HG03064 (cell line): Measurements from ENCODE around the gene REXO4.
"Not testable (repeated sequence)": the region's sequence is repeated elsewhere in the genome, so short reads cannot be mapped to it uniquely, and the experiment has no call there.

ENCODE experiments used
- ATAC-seq: cut with Tn5 transposase; IDR thresholded peaks from one replicate; pipeline ENCODE4 v1.9.1; 2021; ENCODE audit warnings: low read depth; ENCODE audit not compliant: unreplicated experiment

Gene REXO4

DNA sequence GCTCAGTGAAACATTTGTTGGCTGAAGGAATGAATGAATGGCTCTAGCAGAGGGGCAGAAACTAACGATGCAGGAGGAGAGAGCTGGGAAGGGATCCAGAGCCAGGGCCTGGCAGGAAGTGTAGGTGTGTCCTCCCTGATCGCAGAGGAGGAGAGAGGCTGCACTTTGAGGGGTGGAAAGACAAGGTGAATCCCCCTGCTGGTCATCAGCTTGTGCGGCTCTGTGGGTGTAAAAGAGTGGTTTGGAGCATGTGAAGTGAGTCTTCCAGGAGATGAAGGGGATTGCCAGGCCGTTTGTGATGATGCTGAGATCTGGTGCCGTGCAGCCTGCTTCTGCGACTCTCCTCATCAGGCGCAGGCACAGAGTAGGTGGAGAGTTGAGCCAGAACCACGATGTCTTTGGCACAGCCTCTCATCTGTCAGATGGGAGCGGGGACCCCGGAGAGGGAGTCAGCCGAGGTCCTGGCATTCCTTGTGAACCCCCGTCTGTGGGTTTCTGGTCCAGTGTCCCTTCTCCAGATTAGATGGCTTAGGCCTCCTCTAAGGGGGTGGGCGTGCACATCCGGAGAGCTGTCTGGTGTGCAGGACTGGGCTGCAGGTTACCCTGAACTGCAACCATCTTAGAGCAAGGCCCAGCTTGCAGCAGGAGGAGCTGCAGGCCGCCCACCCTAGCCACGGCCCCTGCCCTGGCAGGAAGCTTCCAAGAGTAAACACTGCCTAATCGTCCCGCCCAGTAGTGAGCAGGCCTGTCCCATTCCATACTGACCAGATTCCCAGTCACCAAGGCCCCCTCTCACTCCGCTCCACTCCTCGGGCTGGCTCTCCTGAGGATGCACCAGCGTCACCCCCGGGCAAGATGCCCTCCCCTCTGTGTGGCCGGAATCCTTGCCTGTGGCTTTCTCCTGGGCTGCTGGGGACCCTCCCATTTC lies 4.1 kb upstream of the REXO4 start, which contains the start of gene ADAMTS13:
ADAMTS13 (plus strand) TSS at position 753 of the 928 bp plus-strand sequence; CDS start at position 830, 77 bp downstream.
- ATAC-seq: no peak

- no peak for ATAC-seq
Measured at GRCh38 chr9:133420392-133420827, 2.6 kb upstream of the REXO4 start.

DNA sequence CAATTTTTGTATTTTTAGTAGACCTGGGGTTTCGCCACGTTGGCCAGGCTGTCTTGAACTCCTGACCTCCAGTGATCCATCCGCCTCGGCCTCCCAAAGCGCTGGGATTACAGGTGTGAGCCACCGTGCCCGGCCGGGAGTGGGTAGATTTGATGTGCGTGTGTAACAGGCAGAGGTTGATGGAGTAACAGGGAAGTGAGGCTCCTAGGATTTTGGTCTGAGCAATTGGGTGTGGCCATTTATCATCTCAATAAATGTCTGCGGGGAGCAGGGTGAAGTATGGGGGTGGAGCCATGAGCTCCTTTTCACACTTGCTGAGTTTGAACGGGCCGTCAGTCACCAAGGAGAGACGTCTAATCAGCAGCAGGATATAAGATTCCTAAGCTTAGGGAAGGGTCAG lies 1.2 kb upstream of the REXO4 start:
- no peak for ATAC-seq

DNA sequence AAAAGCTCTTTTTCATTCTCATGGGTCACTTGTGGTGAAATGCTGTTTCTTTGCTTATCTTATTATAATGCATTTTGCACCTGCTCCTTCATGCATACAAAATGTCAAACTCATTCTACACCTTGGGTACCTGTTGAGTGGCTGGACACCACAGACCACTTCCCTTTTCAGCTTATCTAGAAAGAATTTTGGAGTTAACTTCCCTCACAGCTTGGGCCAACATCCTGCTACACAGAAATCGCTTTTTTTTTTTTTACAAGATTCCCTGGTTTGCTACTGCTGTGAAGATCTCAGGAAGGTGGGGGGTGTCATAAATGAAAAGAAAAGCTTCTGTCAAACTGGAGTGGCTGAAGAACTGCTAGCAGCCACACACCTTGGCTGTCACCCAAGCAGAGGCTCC lies 2.6 kb downstream of the REXO4 start:
- ATAC-seq: no peak

- no peak for ATAC-seq
Measured at GRCh38 chr9:133408042-133408441, 9.8 kb downstream of the REXO4 start.

GRCh38 chr9:133406480-133407307 lies 11.1 kb downstream of the REXO4 start:
- ATAC-seq: no peak

DNA sequence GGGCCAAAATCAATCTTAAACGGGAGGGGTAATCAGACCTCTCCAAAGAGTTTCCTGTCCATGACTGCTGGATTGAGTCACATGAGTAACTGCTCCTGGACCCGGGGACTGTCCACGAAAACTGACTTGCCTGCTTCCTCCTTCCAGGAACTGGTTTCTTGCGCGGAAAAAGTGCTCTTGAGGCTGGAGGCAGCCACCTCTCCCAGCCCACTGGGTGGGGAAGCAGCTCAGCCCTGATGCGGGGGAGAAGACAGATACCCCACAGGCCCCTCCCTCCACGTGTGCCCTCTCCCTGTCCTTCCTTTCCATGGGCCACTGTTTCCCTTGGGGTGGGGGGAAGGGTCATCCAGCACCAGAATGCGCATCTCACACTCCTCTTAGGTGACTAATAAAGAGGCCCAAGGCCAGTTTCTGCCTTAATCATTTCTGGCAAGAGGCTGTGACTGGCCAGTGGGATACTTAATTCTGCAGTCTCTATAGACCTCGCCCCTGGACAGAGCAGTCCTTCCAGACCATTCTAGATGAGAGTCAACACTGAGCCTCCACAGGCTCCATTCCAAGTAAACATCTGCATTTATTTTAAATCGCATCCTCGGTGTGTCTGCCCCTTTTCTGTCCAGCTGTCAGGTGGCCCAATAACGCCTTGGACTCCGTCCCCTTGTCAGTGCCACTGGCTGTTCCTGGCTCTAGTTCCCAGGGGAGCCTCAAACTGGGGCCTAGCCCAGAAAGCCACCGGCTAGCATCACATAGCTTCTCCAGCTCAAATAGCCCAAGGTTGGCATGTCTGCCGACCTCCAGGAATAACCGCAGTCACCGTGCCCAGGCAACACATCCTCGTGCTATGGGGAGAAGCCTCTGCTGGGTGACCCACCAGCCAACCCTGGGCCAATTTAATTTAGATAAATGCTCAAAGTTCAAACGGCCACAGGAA lies 12.0 kb downstream of the REXO4 start:
- no peak for ATAC-seq

DNA sequence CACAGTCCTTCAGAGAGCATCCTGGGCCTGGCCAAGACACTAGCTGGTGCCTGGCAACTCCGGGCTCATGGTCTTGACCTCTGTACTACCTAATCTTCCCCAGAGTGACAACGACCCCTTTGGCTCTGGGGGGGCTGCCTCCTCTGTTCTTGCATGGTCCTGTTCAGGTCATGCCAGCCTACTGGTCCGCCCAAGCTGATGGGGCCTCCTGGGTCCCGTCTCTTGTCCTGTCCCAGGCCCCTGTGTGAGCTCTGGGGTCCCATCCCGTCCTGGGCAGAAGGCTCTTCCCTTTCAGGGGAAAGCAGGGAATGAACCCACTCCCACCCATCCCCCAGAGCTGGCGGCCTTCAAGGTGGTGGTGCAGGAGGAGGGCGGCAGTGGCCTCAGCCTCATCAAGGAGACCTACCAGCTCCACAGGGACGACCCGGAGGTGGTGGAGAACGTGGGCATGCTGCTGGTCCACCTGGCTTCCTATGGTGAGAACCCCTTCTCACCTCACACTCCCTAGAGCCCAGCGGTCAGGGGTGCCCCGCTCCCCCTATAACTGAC lies 13.3 kb downstream of the REXO4 start:
- no peak for ATAC-seq

DNA sequence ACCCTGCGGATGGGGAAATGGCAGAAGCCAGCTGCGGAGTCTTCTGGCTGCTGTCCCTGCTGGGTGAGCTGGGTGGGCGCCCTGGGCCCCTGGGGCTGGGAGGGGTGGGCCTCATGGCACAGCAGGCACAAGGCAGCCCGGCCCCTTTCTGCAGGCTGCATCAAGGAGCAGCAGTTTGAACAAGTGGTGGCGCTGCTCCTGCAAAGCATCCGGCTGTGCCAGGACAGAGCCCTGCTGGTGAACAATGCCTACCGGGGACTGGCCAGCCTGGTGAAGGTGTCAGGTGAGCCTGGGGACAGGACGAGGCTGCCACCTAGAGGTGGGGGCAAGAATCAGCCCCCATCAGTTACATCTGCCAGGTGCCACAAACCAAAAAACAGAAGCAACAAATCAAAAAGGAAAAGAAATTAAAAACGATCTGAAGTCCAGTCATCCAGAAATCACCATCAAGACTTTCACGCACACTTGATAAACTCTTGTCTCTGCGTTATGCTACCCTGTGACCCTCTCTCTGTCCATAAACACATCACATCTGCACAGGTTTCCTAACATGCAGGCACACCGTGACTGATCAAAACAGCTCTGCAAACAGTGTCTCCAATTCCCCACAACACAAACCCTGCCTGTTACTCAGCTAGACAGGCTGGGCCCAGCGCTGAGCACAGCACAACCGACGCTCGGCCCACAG lies 13.9 kb downstream of the REXO4 start:
- no peak for ATAC-seq

DNA sequence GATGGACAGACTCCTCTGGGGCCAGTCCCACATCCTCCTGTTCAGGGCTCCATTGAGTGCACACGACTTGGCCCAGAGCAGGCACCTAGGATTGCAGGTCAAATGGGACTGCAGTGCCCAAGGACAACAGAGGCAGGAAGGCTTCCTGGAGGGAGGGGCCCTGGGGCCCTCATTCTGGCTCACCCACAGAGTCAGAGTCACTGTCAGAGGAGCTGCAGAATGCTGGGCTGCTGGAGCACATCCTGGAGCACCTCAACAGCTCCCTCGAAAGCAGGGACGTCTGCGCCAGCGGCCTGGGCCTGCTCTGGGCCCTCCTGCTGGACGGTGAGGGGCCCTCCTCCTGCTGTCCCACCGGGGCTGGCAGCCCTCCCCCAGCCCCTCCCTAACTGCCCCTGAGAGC lies 15.1 kb downstream of the REXO4 start:
- no peak for ATAC-seq

DNA sequence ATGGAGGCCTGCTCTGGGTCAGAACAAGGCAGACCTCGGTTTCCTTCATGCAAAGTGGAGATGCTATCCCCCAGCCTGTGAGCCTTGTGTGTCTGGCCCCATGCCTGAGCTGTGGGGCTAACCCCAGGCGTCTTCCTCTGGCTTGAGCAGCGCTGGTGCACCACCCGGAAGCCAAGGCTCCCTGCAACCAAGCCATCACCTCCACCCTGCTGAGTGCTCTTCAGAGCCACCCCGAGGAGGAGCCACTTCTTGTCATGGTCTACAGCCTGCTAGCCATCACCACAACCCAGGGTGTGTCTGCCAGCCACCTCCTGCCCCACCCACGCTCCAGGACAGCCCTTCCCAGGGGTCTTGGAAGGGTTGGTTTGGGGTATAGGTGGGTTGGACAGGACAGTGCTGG lies 16.2 kb downstream of the REXO4 start:
- no peak for ATAC-seq

- ATAC-seq: no peak
Measured at GRCh38 chr9:133400292-133400691, 17.5 kb downstream of the REXO4 start.

- no peak for ATAC-seq
Measured at GRCh38 chr9:133397895-133398294, 19.9 kb downstream of the REXO4 start.

DNA sequence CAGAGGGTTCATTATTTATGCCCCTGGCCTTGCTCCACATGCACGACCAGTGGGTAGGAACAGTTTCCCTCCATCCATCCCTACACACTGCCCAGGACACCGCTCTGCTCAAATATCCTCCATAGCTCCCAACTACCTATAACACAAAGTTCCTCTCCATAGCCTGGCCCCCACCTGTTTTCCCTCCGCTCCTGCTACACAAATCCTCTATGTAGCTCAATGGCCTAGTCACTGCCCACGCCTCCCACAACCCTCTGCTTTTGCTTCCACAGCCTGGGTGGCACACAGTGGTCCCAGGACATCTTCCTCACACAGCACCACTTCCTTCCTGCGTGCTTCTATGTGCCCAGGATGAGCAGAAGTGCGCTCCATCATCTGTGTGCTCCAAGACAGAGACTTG lies 20.4 kb downstream of the REXO4 start:
- ATAC-seq: no peak

- no peak for ATAC-seq
Measured at GRCh38 chr9:133396952-133397351, 20.9 kb downstream of the REXO4 start.

DNA sequence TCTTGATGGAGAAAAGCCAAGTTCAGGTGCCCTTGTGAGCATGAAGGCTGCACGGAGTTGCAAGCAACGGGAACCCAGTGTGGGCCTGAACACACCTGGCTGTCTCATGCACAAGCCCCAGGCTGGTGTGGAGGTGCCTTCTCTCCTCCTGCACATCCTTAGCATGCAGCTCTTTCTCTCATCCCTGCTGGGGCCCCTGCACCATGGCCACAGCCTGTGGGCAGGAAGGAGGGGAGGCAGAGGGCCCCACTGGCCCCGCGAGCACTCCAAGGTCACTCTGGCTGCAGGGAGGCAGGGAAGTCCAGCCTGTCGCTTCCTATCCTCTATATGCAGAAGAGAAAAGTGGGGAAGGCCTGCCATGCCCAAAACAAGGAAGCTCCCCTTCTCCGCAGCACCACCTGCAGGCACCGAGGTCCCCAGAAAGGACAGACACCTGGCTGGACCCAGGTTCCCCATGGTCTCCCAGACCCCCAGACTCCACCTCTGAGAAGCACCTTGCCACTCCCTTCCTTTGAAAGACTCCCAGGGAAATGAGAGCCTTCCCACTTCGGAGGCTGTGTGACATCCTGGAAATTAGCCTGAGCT lies 23.0 kb downstream of the REXO4 start:
- ATAC-seq: no peak

DNA sequence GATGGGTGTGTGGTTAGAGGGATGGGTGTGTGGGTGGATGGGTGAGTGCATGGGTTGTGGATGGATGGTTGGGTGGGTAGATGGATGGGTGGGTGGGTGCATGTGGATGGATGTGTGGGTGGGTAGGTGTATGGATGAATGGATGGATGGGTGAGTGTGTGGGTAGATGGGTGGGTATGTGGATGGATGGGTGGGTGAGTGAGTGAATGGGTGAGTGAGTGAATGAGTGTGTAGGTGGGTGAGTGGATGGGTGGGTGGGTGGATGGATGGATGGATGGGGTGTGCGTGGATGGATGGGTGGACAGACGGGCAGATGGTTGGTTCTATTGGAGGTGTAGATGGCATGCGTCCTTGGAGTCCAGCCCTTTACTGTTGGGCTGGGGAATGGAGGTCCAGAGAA lies 24.4 kb downstream of the REXO4 start:
- no peak for ATAC-seq

DNA sequence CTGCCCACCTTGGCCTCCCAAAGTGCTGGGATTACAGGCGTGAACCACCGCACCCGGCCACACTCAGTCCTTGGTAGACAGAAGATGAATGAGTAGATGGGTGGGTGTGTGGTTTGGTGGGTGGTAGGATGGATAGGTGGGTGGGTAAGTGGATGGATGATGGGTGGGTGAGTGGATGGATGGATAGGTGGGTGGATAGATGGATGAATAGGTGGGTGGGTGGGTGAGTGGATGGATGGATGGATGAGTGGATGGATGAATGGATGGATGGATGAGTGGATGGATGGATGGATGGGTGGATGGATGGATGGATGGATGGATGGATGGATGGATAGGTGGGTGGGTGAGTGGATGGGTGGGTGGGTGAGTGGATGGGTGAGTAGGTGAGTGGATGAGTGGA lies 25.5 kb downstream of the REXO4 start:
- ATAC-seq: not testable (repeated sequence)

DNA sequence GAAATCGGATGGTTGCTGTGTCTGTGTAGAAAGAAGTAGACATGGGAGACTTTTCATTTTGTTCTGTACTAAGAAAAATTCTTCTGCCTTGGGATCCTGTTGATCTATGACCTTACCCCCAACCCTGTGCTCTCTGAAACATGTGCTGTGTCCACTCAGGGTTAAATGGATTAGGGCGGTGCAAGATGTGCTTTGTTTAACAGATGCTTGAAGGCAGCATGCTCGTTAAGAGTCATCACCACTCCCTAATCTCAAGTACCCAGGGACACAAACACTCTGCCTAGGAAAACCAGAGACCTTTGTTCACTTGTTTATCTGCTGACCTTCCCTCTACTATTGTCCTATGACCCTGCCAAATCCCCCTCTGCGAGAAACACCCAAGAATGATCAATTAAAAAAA lies 26.4 kb downstream of the REXO4 start:
- not testable (repeated sequence) for ATAC-seq
